Activated naive CD4-positive, alpha-beta T cell treated with anti-CD3 and anti-CD28 coated beads, Interleukin-2, amount 50 U/mL, for 24 hours (primary cell): ENCODE results near the gene TRIM61.
"Not testable (repeated sequence)": the region's sequence is repeated elsewhere in the genome, so short reads cannot be mapped to it uniquely, and the experiment has no call there.

Experiments
- H3K27ac Mint-ChIP-seq: one replicate; pipeline ENCODE4 v1.8.0; 2021; ENCODE audit warnings: mild to moderate bottlenecking, mixed read lengths
- H3K27me3 Mint-ChIP-seq: one replicate; pipeline ENCODE4 v1.8.0; 2021; ENCODE audit warnings: mixed read lengths
- H3K36me3 Mint-ChIP-seq: one replicate; pipeline ENCODE4 v1.8.0; 2021; ENCODE audit warnings: mixed read lengths
- H3K4me1 Mint-ChIP-seq: one replicate; pipeline ENCODE4 v1.8.0; 2021; ENCODE audit warnings: mixed read lengths
- H3K4me3 Mint-ChIP-seq: one replicate; pipeline ENCODE4 v1.8.0; 2021; ENCODE audit warnings: mild to moderate bottlenecking, mixed read lengths
- H3K9me3 Mint-ChIP-seq: one replicate; pipeline ENCODE4 v1.8.0; 2021; ENCODE audit warnings: mixed read lengths

TRIM61 gene

GRCh38 chr4:164937576-164938270, 39.7 kb downstream of the TRIM61 start:
- Mint-ChIP-seq H3K4me1 (no peaks in the 10 kb centered on the region), H3K4me3 (no peak overlapping the region), H3K36me3 (no peaks in the 10 kb centered on the region), H3K27me3 (peaks cover 14% of the 10 kb centered on the region), H3K27ac (no peak overlapping the region), H3K9me3 (no peaks in the 10 kb centered on the region)

- not testable (repeated sequence) for H3K27ac Mint-ChIP-seq, H3K9me3 Mint-ChIP-seq, H3K36me3 Mint-ChIP-seq, H3K4me1 Mint-ChIP-seq, H3K4me3 Mint-ChIP-seq
- H3K27me3 Mint-ChIP-seq, result peaks cover 14% of the 10 kb centered on the region
Observed at GRCh38 chr4:164935865-164936606, 41.4 kb downstream of the TRIM61 start.

- peaks cover 12% of the 10 kb centered on the region for H3K27me3 Mint-ChIP-seq
- no peaks in the 10 kb centered on the region for H3K4me1 Mint-ChIP-seq
- H3K9me3 Mint-ChIP-seq, result no peaks in the 10 kb centered on the region
- no peak overlapping the region for H3K27ac Mint-ChIP-seq
- H3K4me3 Mint-ChIP-seq, result no peak overlapping the region
- H3K36me3 Mint-ChIP-seq, result no peaks in the 10 kb centered on the region
Observed at GRCh38 chr4:164935363-164935762, 42.1 kb downstream of the TRIM61 start.

GRCh38 chr4:164933244-164933643, 44.2 kb downstream of the TRIM61 start:
- no peak overlapping the region for H3K4me3 Mint-ChIP-seq

GRCh38 chr4:164931551-164932324, 45.7 kb downstream of the TRIM61 start:
- Mint-ChIP-seq H3K4me3 (no peak overlapping the region), H3K36me3 (no peaks in the 10 kb centered on the region), H3K9me3 (no peaks in the 10 kb centered on the region), H3K27me3 (peaks cover 3% of the 10 kb centered on the region), H3K27ac (no peak overlapping the region), H3K4me1 (no peaks in the 10 kb centered on the region)

More at GRCh38 chr4:164933244-164933643, 44.2 kb downstream of the TRIM61 start:
- no peaks in the 10 kb centered on the region for H3K4me1 Mint-ChIP-seq
- no peaks in the 10 kb centered on the region for H3K9me3 Mint-ChIP-seq
- no peaks in the 10 kb centered on the region for H3K36me3 Mint-ChIP-seq
- H3K27ac Mint-ChIP-seq, result no peak overlapping the region
- peaks cover 9% of the 10 kb centered on the region for H3K27me3 Mint-ChIP-seq

- peaks cover 4% of the 10 kb centered on the region for H3K27me3 Mint-ChIP-seq
- H3K27ac Mint-ChIP-seq, result no peak overlapping the region
- no peak overlapping the region for H3K4me3 Mint-ChIP-seq
- H3K4me1 Mint-ChIP-seq, result no peaks in the 10 kb centered on the region
- H3K36me3 Mint-ChIP-seq, result no peaks in the 10 kb centered on the region
- no peaks in the 10 kb centered on the region for H3K9me3 Mint-ChIP-seq
Observed at GRCh38 chr4:164930647-164931046, 46.8 kb downstream of the TRIM61 start.

- H3K4me3 Mint-ChIP-seq, H3K4me1 Mint-ChIP-seq: not testable (repeated sequence)
Observed at GRCh38 chr4:164927101-164927500, 50.4 kb downstream of the TRIM61 start.

GRCh38 chr4:164926301-164926700, 51.2 kb downstream of the TRIM61 start:
- no peak overlapping the region for H3K27ac Mint-ChIP-seq
- H3K27me3 Mint-ChIP-seq, result peaks cover 6% of the 10 kb centered on the region
- no peaks in the 10 kb centered on the region for H3K36me3 Mint-ChIP-seq
- no peaks in the 10 kb centered on the region for H3K9me3 Mint-ChIP-seq
- H3K4me1 Mint-ChIP-seq, result no peaks in the 10 kb centered on the region
- no peak overlapping the region for H3K4me3 Mint-ChIP-seq

More at GRCh38 chr4:164927101-164927500, 50.4 kb downstream of the TRIM61 start:
- H3K27me3 Mint-ChIP-seq, H3K9me3 Mint-ChIP-seq, H3K36me3 Mint-ChIP-seq, H3K27ac Mint-ChIP-seq: not testable (repeated sequence)

- Mint-ChIP-seq H3K4me1 (no peaks in the 10 kb centered on the region), H3K27ac (no peak overlapping the region), H3K9me3 (no peaks in the 10 kb centered on the region), H3K4me3 (no peak overlapping the region), H3K36me3 (no peaks in the 10 kb centered on the region), H3K27me3 (peaks cover 6% of the 10 kb centered on the region)
Observed at GRCh38 chr4:164924670-164925238, 52.7 kb downstream of the TRIM61 start.

- Mint-ChIP-seq H3K27me3 (no peaks in the 10 kb centered on the region), H3K4me1 (no peaks in the 10 kb centered on the region), H3K9me3 (no peaks in the 10 kb centered on the region), H3K36me3 (no peaks in the 10 kb centered on the region), H3K27ac (no peak overlapping the region), H3K4me3 (no peak overlapping the region)
Observed at GRCh38 chr4:164918956-164919355, 58.5 kb downstream of the TRIM61 start.
